GM21526 (cell line): ENCODE results near the gene PRAMEF26.
"Not testable (repeated sequence)": the region's sequence is repeated elsewhere in the genome, so short reads cannot be mapped to it uniquely, and the experiment has no call there.

Experiments used
- ATAC-seq: cut with Tn5 transposase; IDR thresholded peaks from one replicate; pipeline ENCODE4 v1.9.1; 2021; ENCODE audit warnings: moderate library complexity; ENCODE audit not compliant: unreplicated experiment, low FRiP score

PRAMEF26 gene

DNA sequence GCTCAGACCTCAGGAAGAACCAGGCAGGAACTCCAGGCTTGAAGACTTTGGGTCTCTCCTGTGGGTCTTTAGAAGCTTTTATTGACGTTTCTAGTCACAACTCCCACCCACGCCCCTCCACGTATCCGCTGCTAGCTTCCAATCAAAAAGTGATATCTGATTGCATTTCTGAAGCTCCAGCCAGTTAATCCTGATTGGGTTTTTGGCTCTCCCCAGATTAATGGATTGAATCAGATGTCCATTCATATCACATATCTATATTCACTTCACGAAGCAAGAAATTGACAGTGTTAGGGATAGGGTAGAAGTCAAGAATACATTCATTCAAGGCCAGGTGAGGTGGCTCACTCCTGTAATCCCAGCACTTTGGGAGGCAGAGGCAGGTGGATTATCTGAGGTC is at the start of gene PRAMEF26:
TSS of gene PRAMEF26 (minus strand) at position 101 of the 400 bp plus-strand sequence. CDS start 2,914 bp downstream, outside the sequence.
- ATAC-seq, result not testable (repeated sequence)

DNA sequence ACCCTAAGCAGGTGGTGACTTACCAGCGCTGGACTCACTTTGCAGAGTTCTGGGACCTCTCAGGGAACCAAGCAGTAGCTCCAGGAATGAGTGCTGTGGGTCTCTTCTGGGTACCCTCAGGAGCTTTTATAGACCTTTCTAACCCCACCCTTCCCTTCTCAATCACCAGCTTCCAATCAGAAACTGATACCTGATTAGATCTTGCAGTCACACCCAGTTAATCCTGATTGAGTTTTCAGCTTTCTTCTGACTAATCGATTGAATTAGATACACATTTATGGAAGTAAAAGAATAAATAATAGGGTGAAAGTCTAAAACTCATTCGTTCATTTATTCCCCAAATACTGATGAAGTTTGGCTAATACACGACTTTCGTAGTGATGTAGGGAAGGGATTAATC is 45.5 kb upstream of the PRAMEF26 start, which contains the start of gene PRAMEF13:
TSS of gene PRAMEF13 (minus strand) at position 101 of the 400 bp plus-strand sequence. CDS start 1,820 bp downstream, outside the sequence.
- not testable (repeated sequence) for ATAC-seq

DNA sequence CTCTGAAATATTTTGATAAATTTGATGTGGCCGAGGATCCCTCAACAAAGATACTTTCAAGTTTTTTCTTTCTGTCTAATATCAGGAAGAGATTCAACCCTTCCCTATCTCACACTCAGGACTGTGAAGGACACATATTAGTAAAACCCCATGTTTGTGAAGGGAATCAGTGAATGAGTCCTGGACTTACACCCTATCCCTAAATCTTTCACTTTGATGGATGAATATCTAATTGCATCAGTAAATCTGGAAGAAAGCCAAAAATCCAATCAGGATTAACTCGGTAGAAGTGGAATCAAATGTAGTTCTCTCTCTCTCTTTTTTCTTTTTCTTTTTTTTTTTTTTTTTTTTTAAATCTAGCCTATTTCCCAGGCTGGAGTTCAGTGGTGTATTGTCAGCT is 15.7 kb upstream of the PRAMEF26 start, which contains the start of gene PRAMEF9:
TSS of gene PRAMEF9 (plus strand) at position 301 of the 400 bp plus-strand sequence. CDS start 3,433 bp downstream, outside the sequence.
- not testable (repeated sequence) for ATAC-seq

- ATAC-seq, result not testable (repeated sequence)
These were observed 9.7 kb upstream of the PRAMEF26 start, which contains the start of gene HNRNPCL4 for GRCh38 chr1:13165531-13165930. Gene HNRNPCL4 (minus strand): TSS chr1:13165631. CDS start chr1:13165467, 164 bp downstream.

DNA sequence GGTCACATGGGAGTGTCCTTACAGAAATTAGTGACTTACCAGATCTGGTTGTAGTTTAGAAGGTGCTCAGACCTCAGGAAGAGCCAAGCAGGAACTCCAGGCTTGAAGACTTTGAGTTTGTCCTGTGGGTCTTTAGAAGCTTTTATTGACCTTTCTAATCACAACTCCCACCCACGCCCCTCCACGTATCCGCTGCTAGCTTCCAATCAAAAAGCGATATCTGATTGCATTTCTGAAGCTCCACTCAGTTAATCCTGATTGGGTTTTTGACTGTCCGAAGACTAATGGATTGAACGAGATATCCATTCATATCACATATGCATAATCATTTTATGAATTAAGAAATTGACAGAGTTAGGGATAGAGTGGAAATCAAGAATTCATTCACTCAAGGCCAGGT is 39.1 kb downstream of the PRAMEF26 start, which contains the start of gene HNRNPCL2:
TSS of gene HNRNPCL2 (minus strand) at position 101 of the 400 bp plus-strand sequence. CDS start 454 bp downstream, outside the sequence.
- ATAC-seq, result not testable (repeated sequence)
